Activated CD4-positive, alpha-beta T cell treated with anti-CD3 and anti-CD28 coated beads, Interleukin-2, Interleukin-6, amounts not matched to agents 100 ng/mL and 50 ng/mL, durations not matched to agents 16 hours and 8 hours (primary cell): ENCODE results near the gene ZNF383.
"Not testable (repeated sequence)": the region's sequence is repeated elsewhere in the genome, so short reads cannot be mapped to it uniquely, and the experiment has no call there.

Experiments used
- DNase-seq: peaks from one replicate; pipeline ENCODE4 v3.0.0-alpha.2; 2020

ZNF383 gene

GRCh38 chr19:37294246-37294645, 76.2 kb downstream of the ZNF383 start:
- not testable (repeated sequence) for DNase-seq
